Activated naive CD4-positive, alpha-beta T cell treated with anti-CD3 and anti-CD28 coated beads, Interleukin-2, amount 10 ng/mL, durations not matched to agents 7 days and 5 days (primary cell): ENCODE data around the gene OLFM2.
"Not testable (repeated sequence)": the region's sequence is repeated elsewhere in the genome, so short reads cannot be mapped to it uniquely, and the experiment has no call there.

ENCODE experiments used
- CTCF ChIA-PET: fragments of 350-600 bp; sonication (Branson Sonifier 250); formaldehyde crosslinking; loops from one replicate; lab custom pipeline; 2021; ENCODE audit warnings: antibody characterized with exemption; lab: Charles Lee
- DNase-seq: peaks from one replicate; pipeline ENCODE4 v3.0.0-alpha.2; 2020
- H3K27ac Mint-ChIP-seq: one replicate; pipeline ENCODE4 v1.8.0; 2021; ENCODE audit warnings: mild to moderate bottlenecking, moderate library complexity, mixed read lengths
- H3K27me3 Mint-ChIP-seq: one replicate; pipeline ENCODE4 v1.8.0; 2021; ENCODE audit warnings: mild to moderate bottlenecking, mixed read lengths
- H3K36me3 Mint-ChIP-seq: one replicate; pipeline ENCODE4 v1.8.0; 2021; ENCODE audit warnings: mixed read lengths
- H3K4me1 Mint-ChIP-seq: one replicate; pipeline ENCODE4 v1.8.0; 2021; ENCODE audit warnings: mixed read lengths
- H3K4me3 Mint-ChIP-seq: one replicate; pipeline ENCODE4 v1.8.0; 2021; ENCODE audit warnings: mild to moderate bottlenecking, moderate library complexity, mixed read lengths
- H3K9me3 Mint-ChIP-seq: one replicate; pipeline ENCODE4 v1.8.0; 2021; ENCODE audit warnings: mixed read lengths

Gene OLFM2

GRCh38 chr19:9956956-9957355 is 20.6 kb upstream of the OLFM2 start:
- no peak overlapping the region for H3K27ac Mint-ChIP-seq
- H3K9me3 Mint-ChIP-seq: no peaks in the 10 kb centered on the region
- H3K27me3 Mint-ChIP-seq: peaks cover 8% of the 10 kb centered on the region
- H3K36me3 Mint-ChIP-seq: no peaks in the 10 kb centered on the region
- CTCF ChIA-PET: no interaction called here
- H3K4me1 Mint-ChIP-seq: no peaks in the 10 kb centered on the region
- no peak overlapping the region for H3K4me3 Mint-ChIP-seq
- DNase-seq: no peak

GRCh38 chr19:9953802-9954542 is 17.7 kb upstream of the OLFM2 start:
- no peak overlapping the region for H3K27ac Mint-ChIP-seq
- CTCF ChIA-PET: no interaction called here
- H3K9me3 Mint-ChIP-seq: no peaks in the 10 kb centered on the region
- H3K4me3 Mint-ChIP-seq: no peak overlapping the region
- no peak for DNase-seq
- H3K27me3 Mint-ChIP-seq: peaks cover 6% of the 10 kb centered on the region
- H3K36me3 Mint-ChIP-seq: no peaks in the 10 kb centered on the region
- no peaks in the 10 kb centered on the region for H3K4me1 Mint-ChIP-seq

- Mint-ChIP-seq H3K27me3 (peaks cover 6% of the 10 kb centered on the region), H3K4me3 (no peak overlapping the region), H3K27ac (no peak overlapping the region), H3K36me3 (no peaks in the 10 kb centered on the region), H3K4me1 (no peaks in the 10 kb centered on the region), H3K9me3 (no peaks in the 10 kb centered on the region)
- no peak for DNase-seq
- CTCF ChIA-PET: no interaction called here
Measured at GRCh38 chr19:9952276-9952675, 16.0 kb upstream of the OLFM2 start.

GRCh38 chr19:9947441-9947840 is 11.1 kb upstream of the OLFM2 start:
- Mint-ChIP-seq H3K27me3 (peaks cover 33% of the 10 kb centered on the region), H3K36me3 (no peaks in the 10 kb centered on the region), H3K9me3 (peaks cover under 1% of the 10 kb centered on the region), H3K4me1 (no peaks in the 10 kb centered on the region), H3K4me3 (no peak overlapping the region), H3K27ac (no peak overlapping the region)
- CTCF ChIA-PET: no interaction called here
- no peak for DNase-seq

- H3K4me1 Mint-ChIP-seq, H3K9me3 Mint-ChIP-seq, H3K4me3 Mint-ChIP-seq, H3K27ac Mint-ChIP-seq, H3K36me3 Mint-ChIP-seq, CTCF ChIA-PET, DNase-seq: not testable (repeated sequence)
- H3K27me3 Mint-ChIP-seq: peaks cover 39% of the 10 kb centered on the region
Measured at GRCh38 chr19:9946528-9947125, 10.3 kb upstream of the OLFM2 start.

- CTCF ChIA-PET: no interaction called here
- Mint-ChIP-seq H3K36me3 (no peaks in the 10 kb centered on the region), H3K27me3 (peaks cover 40% of the 10 kb centered on the region), H3K4me1 (no peaks in the 10 kb centered on the region), H3K27ac (no peak overlapping the region), H3K9me3 (peaks cover 7% of the 10 kb centered on the region), H3K4me3 (no peak overlapping the region)
- no peak for DNase-seq
Measured at GRCh38 chr19:9945319-9945966, 9.1 kb upstream of the OLFM2 start.

GRCh38 chr19:9943744-9944143 is 7.4 kb upstream of the OLFM2 start:
- Mint-ChIP-seq H3K9me3 (peaks cover 7% of the 10 kb centered on the region), H3K36me3 (no peaks in the 10 kb centered on the region), H3K4me3 (no peak overlapping the region), H3K27me3 (peaks cover 50% of the 10 kb centered on the region), H3K27ac (no peak overlapping the region), H3K4me1 (no peaks in the 10 kb centered on the region)
- CTCF ChIA-PET: interaction anchor here (1.4 kb wide), 1 partner anchor 11 kb away, joined by 5 read pairs; no protein-coding TSS in a partner anchor
- no peak for DNase-seq

- H3K4me1 Mint-ChIP-seq: peaks cover 6% of the 10 kb centered on the region
- H3K27ac Mint-ChIP-seq: no peak overlapping the region
- DNase-seq: no peak
- H3K4me3 Mint-ChIP-seq: no peak overlapping the region
- H3K36me3 Mint-ChIP-seq: no peaks in the 10 kb centered on the region
- peaks cover 64% of the 10 kb centered on the region for H3K27me3 Mint-ChIP-seq
- peaks cover 7% of the 10 kb centered on the region for H3K9me3 Mint-ChIP-seq
- CTCF ChIA-PET: no interaction called here
Measured at GRCh38 chr19:9941671-9942070, 5.4 kb upstream of the OLFM2 start.

GRCh38 chr19:9941231-9941630 is 4.9 kb upstream of the OLFM2 start:
- Mint-ChIP-seq H3K27ac (no peak overlapping the region), H3K9me3 (peaks cover 7% of the 10 kb centered on the region), H3K4me3 (no peak overlapping the region), H3K27me3 (peaks cover 67% of the 10 kb centered on the region), H3K4me1 (peaks cover 7% of the 10 kb centered on the region), H3K36me3 (no peaks in the 10 kb centered on the region)
- no peak for DNase-seq
- CTCF ChIA-PET: no interaction called here

- Mint-ChIP-seq H3K36me3 (no peaks in the 10 kb centered on the region), H3K4me1 (peaks cover 8% of the 10 kb centered on the region), H3K27me3 (peaks cover 71% of the 10 kb centered on the region), H3K27ac (no peak overlapping the region), H3K4me3 (no peak overlapping the region), H3K9me3 (peaks cover 7% of the 10 kb centered on the region)
- CTCF ChIA-PET: no interaction called here
- DNase-seq: no peak
Measured at GRCh38 chr19:9940778-9941177, 4.5 kb upstream of the OLFM2 start.

- peaks cover 75% of the 10 kb centered on the region for H3K27me3 Mint-ChIP-seq
Measured at GRCh38 chr19:9939301-9939913, 3.1 kb upstream of the OLFM2 start.

GRCh38 chr19:9937001-9937411 is 691 bp upstream of the OLFM2 start:
- Mint-ChIP-seq H3K27ac (no peak overlapping the region), H3K4me3 (no peak overlapping the region), H3K36me3 (peaks cover 3% of the 10 kb centered on the region), H3K27me3 (peaks cover 80% of the 10 kb centered on the region), H3K4me1 (peaks cover 23% of the 10 kb centered on the region), H3K9me3 (peaks cover 7% of the 10 kb centered on the region)
- CTCF ChIA-PET: interaction anchor here (1.8 kb wide), 1 partner anchor 313 kb away, joined by 7 read pairs; no protein-coding TSS in a partner anchor
- DNase-seq: no peak

More at GRCh38 chr19:9939301-9939913, 3.1 kb upstream of the OLFM2 start:
- no peak for DNase-seq
- Mint-ChIP-seq H3K4me3 (no peak overlapping the region), H3K27ac (no peak overlapping the region), H3K4me1 (peaks cover 21% of the 10 kb centered on the region), H3K36me3 (peaks cover 3% of the 10 kb centered on the region), H3K9me3 (peaks cover 9% of the 10 kb centered on the region)
- CTCF ChIA-PET: interaction anchor here (1.1 to 2.0 kb wide), 2 partner anchors 61 to 88 kb away, joined by 3 to 6 read pairs; no protein-coding TSS in a partner anchor

GRCh38 chr19:9935506-9936325 is 599 bp downstream of the OLFM2 start:
- Mint-ChIP-seq H3K4me3 (no peak overlapping the region), H3K27me3 (peaks cover 81% of the 10 kb centered on the region), H3K27ac (no peak overlapping the region), H3K36me3 (peaks cover 3% of the 10 kb centered on the region), H3K4me1 (peaks cover 26% of the 10 kb centered on the region), H3K9me3 (peaks cover 3% of the 10 kb centered on the region)
- no peak for DNase-seq
- CTCF ChIA-PET: interaction anchor here (1.0 kb wide), 1 partner anchor 315 kb away, joined by 4 read pairs; no protein-coding TSS in a partner anchor
